ENCODE results near the gene EFHB.
"Not testable (repeated sequence)": the region's sequence is repeated elsewhere in the genome, so short reads cannot be mapped to it uniquely, and the experiment has no call there.

Gene EFHB, protein sequence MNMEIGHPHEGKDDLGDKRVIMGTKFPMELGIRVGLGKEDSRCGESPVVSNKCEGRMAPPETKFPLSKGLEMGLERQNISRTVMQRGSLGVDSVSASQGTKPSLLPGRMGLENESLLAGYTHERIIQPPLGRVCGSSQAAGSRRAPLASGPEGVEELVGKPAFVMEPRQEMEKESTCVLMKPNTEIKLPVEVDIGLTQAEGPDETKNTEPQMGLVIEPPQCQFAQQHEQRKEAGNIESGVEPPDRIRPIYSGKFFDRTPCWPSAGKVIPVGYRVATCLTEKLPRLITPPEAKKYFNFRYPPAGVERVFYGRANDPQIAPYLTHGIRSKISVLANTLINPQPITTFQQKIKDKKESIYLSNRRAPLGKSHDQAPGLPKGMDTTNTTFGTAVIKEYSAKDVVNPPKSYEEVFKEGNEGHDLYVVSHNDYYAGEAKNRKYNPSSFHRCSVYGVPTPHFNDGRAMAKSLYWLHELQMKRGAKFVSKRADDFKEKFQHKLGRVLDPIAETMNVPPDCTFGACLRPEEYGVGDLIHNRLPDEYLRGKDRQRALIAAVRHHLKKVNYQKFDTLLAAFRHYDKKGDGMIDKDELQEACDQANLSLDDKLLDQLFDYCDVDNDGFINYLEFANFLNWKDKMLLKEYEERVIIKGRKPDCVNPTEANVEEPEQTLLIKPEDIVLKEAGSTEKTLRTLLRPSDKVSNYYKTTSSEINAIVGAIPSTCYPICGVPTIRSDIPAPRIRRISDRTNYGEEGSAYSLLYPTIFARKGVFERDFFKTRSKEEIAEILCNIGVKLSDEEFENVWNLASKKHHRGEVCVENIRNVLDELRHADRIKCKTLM

GRCh38 chr3:19934098-19934566 lies at the start of gene EFHB:
Gene EFHB (minus strand): TSS chr3:19934217. CDS start chr3:19934018, 199 bp downstream.
- DNase-seq (ENCODE audit: low spot score), result peak; percentile 56

DNA sequence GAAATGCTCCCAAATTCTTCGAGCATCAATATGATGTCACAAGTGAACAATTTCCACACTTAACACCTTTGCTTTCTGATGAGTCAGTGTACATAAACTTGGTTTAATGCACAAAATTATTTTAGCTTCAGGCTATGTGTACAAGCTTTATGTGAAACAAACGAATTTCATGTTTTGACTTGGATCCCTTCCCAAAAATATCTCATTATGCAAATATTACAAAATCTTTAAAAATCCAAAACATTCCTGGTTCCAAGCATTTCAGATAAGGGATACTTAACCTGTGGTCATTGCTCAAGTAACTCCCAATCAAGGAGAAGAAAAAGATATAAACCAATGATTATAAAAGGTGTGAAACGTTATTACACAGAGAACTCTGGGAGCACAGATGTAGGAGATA lies 38.0 kb upstream of the EFHB start:
- no peak for DNase-seq (ENCODE audit: low spot score)

DNA sequence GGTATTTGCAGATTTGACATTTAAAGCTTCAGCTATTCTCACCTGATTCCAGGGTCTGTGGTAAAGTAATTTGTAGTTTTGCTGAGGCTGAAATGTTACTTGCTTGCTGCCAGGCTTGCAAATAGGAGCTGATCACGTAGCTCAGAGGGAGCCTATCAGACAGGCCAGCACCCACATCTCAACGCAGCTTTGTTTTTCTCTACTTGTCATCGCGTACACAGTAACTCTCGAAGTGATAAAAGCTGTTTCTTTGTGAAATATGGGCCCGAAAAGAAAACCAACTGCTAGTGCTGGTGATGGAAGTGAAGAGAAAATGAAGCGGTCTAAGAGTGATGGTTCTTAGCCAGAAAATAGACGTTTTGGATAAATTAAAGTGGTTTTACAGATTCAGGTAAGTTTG lies 36.3 kb upstream of the EFHB start:
- no peak for DNase-seq (ENCODE audit: low spot score)

GRCh38 chr3:19967812-19968211 lies 33.8 kb upstream of the EFHB start:
- no peak for DNase-seq (ENCODE audit: low spot score)

- DNase-seq (ENCODE audit: low spot score), result no peak
Observed at GRCh38 chr3:19967208-19967607, 33.2 kb upstream of the EFHB start.

- DNase-seq (ENCODE audit: low spot score), result no peak
Observed at GRCh38 chr3:19961960-19962359, 27.9 kb upstream of the EFHB start.

GRCh38 chr3:19960696-19961095 lies 26.7 kb upstream of the EFHB start:
- peak; percentile 65 for DNase-seq (ENCODE audit: low spot score)

DNA sequence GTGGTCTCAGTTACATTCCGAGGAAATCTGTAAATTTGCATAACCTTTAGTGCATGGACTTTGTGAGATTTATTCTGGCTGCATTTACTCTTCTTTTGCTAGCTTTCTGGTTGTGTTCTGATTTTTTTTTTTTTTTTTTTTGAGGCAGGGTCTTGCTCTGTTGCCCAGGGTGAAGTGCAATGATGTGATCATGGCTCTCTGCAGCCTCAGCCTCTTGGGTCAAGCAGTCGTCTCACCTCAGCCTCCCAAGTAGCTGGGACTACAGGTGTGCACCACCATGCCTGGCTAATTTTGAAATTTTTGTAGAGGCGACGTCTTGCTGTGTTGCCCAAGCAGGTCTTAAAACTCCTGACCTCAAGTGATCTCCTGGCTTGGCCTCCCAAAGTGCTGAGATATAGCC lies 25.5 kb upstream of the EFHB start:
- no peak for DNase-seq (ENCODE audit: low spot score)

- DNase-seq (ENCODE audit: low spot score), result not testable (repeated sequence)
Observed at GRCh38 chr3:19957354-19957753, 23.3 kb upstream of the EFHB start.

- no peak for DNase-seq (ENCODE audit: low spot score)
Observed at GRCh38 chr3:19954676-19955075, 20.7 kb upstream of the EFHB start.

- DNase-seq (ENCODE audit: low spot score), result no peak
Observed at GRCh38 chr3:19950316-19950715, 16.3 kb upstream of the EFHB start.

- no peak for DNase-seq (ENCODE audit: low spot score)
Observed at GRCh38 chr3:19948226-19948591, 14.2 kb upstream of the EFHB start.

GRCh38 chr3:19947549-19948225 lies 13.7 kb upstream of the EFHB start:
- peak; percentile 56 for DNase-seq (ENCODE audit: low spot score)

DNA sequence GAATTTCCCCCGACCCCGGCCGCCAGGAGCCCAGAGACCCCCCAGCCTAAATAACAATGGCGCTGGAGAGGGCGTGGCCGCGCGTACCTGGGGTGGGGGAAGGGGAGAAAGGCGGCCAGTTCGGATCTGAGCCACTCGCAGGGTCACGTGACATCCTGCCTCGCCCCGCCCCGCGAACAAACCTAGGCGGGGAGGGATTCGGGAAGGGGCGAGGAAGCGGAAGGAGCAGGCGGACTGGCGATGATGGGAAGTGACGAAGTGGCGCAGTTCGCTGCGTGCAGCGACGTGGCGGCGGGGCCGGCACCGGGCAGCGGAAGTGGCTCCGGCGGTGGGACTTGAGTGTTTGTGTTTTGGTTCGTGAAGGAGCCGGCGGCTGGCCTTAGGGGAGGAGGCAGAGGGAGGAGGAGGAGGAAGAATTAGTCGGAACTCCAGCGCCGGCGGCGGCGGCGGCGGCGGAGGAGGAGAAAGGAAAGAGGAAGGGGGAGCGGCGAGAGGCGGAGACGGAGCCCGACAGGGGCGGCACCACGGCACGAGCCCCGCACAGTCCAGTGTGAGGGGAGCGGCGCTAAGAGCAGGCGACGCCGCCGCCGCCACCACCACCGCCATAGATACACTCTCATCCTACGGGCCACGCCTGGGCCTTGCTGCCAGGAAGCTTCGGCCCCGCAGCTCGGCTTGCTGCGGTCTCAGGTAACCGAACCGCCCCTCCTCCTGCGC lies 13.0 kb upstream of the EFHB start, which contains the start of gene RAB5A:
TSS of gene RAB5A (plus strand) at position 266 of the 717 bp plus-strand sequence. CDS start 3,802 bp downstream, outside the sequence.
- peak; percentile 95 for DNase-seq (ENCODE audit: low spot score)

DNA sequence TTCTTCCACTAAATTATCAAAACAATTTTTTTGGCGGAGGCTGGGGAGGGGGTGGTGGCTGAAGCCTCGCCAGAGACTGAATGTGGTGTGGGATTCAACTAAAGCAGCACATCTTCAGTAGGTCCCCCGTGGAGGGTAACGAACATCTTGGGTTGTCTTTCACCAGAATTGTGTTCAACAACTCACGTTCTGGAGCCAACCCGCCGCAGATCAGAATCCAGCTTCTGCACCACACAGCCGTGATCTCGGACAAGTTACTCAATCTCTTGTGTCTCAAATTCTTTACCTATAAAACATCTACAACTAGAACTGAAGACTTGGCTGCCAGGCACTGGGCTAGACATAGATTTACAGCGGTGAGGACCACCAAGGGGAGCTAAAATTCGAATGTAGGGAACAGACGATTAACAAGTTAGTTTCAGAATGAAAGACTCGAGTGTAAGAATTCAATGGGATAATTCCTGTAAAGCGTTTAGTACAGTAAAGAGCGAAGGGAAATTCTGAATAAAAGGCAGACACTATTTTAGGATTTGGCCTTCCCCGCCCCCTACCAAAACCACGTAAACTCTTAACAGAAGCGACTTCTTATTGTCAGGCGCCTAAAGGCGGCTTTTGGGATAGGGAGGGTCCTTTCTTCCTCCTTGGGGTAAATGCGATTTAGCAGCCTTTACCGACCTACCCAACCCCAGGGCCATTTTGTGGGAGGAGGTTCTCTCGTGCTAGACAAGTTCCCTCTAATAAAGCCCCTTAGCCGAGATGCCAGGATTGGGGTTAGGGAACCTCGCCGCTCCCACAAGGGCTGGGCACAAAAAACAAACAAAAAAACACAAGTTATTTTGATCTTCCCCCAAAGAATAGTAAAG lies 12.2 kb upstream of the EFHB start:
- DNase-seq (ENCODE audit: low spot score), result no peak

DNA sequence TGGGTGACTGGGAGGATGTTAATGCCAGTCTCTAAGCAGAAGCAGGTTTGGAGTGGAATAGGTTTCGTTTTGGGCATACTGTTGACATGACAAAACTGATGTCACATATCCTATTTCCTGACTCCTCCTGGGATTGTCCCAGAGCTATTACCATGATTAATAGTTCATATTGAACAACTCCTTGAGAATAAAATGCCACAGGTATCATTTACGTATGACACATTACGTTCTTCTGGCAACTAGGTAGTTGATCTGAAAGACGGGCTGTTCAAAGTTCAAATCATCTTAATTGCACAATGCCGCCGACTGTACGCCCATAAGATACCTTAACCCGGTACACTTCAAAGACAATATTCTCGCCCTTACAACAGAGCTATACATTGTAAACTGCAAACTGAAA lies 11.5 kb upstream of the EFHB start:
- no peak for DNase-seq (ENCODE audit: low spot score)

- no peak for DNase-seq (ENCODE audit: low spot score)
Observed at GRCh38 chr3:19940643-19941042, 6.6 kb upstream of the EFHB start.

DNA sequence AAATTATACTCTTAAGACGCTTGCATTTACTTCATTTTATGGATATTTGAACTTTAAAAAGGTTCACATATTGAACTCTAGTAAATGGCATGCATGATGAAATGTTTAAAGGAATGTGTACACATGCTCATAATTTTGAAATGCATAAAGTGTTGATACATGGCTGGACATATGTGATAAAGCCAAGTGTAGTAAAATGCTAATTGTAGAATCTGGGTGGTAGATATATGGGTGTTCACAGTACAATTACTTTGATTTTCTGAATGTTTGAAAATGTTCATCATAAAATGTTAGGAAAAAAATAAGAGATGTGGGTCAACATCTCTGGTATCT lies 4.2 kb upstream of the EFHB start:
- DNase-seq (ENCODE audit: low spot score), result no peak

DNA sequence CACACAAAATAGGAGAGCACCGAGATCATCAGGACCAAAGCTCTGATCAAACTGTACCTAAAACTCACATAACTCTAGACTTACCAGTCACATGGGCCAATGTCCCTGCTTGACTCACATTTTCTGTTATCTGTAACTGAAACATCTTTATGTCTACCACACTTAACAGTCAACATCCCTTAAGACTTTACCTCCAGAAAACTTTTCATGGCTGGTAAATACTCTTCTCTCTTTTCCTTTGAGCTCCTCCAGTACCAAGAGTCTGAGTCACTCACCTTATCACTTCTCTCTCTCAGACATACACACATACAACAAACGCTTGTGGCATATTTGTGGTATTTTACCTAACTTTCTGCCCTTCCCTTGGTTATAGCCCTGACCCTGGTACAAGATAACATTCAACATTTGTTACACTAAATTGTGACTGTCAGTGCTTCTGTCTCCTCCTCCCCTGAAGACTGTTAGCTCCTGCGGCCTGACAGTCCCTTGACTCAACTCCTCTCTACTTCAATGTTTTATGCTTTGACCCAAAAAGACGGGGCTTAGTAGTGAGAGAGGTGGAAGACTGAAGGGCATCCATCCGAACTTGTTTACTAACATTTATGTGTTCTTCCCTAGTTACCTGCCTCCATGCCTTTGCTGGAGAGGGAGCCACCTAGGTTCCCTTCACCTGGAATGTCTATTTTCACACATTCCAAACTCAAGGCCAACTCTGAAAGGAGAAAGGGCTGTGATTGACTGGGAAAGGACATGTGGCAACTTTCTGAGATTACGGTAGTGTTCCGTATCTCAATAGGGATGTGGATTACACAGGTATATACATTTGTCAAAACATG lies 3.7 kb upstream of the EFHB start:
- peak; percentile 29 for DNase-seq (ENCODE audit: low spot score)

DNA sequence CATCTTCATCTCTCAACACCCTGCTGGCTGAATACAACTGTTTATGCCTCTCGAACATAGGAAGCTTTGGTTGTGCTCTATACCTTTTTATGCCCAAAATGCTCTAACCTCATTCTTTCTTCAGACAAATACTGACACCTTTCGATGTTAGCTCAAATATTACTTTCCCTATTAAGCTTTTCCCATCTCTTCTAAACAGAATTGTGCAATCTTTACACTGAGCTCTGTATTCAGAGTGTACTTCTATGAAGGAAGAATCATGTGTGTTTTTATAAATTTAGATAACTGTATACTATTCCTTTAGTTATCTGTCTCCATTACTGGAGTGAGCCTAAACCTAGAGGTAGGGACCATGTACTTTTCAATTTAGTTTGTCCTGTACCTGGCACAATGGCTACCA lies 1.6 kb downstream of the EFHB start:
- no peak for DNase-seq (ENCODE audit: low spot score)

Data from hematopoietic multipotent progenitor cell treated with erythropoietin and hydrocortisone succinate and interleukin-3 and kit ligand, for 15 days (in vitro differentiated cells).